Left forelimb (tissue), 1 donor: ENCODE data around the gene FOXL3.

ENCODE experiments used
- DNase-seq: peaks from one replicate; pipeline ENCODE4 v3.0.0-alpha.2; 2018; ENCODE audit warnings: low spot score

The FOXL3 gene

GRCh38 chr7:338295-339061 is 48.5 kb downstream of the FOXL3 start:
- DNase-seq, result no peak

GRCh38 chr7:339062-339342 is 49.0 kb downstream of the FOXL3 start:
- no peak for DNase-seq

- DNase-seq, result no peak
Measured at GRCh38 chr7:339696-340095, 49.7 kb downstream of the FOXL3 start.

GRCh38 chr7:340200-340937 is 50.4 kb downstream of the FOXL3 start:
- DNase-seq, result no peak
